ENCODE results near the gene CDH4.

Gene CDH4

DNA sequence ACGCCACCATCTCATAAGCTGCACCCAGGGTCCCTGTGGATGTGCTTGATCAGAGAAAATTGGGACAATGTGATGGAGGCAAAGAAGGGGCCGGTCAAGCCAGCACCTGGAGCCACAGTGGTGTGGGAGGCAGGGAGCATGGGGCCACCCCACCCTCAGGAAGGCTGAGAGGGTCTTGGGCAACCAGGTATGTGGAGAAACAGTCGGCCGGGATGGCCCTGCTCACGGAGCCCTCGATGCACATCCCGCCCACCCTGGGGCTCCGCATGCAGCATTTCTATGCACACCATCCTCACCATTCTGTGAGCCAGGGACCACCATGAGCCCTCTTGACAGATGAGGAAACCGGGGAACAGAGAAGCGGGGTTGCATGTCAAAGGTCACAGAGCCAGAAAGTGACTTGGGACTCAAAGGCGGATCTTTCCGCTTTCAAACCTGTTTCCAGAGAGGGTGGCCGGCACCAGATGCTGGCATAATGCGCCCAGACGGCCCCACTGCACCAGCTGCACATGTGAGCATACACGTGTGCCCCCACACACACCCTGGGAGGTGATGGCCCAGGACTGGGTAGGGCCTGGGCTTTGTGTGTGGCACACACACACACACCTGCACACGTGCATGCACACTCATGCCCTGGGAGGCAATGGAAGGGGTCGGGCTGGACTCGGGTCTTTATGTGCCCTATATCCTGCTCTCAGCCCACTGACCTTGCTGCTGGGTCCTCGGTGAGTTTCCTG is 415.2 kb downstream of the CDH4 start:
- Mint-ChIP-seq H3K4me1 (no peaks in the 10 kb centered on the region), H3K27me3 (no peaks in the 10 kb centered on the region), H3K9me3 (no peaks in the 10 kb centered on the region), H3K4me3 (no peak overlapping the region), H3K27ac (ENCODE audit: low read depth) (no peak overlapping the region), H3K36me3 (ENCODE audit: insufficient read depth) (no peaks in the 10 kb centered on the region)
- ATAC-seq (replicated peaks; ENCODE audit: extremely low read depth, poor library complexity, severe bottlenecking) (no peak), DNase-seq (ENCODE audit: low spot score in 2 of 2) (no peak)

DNA sequence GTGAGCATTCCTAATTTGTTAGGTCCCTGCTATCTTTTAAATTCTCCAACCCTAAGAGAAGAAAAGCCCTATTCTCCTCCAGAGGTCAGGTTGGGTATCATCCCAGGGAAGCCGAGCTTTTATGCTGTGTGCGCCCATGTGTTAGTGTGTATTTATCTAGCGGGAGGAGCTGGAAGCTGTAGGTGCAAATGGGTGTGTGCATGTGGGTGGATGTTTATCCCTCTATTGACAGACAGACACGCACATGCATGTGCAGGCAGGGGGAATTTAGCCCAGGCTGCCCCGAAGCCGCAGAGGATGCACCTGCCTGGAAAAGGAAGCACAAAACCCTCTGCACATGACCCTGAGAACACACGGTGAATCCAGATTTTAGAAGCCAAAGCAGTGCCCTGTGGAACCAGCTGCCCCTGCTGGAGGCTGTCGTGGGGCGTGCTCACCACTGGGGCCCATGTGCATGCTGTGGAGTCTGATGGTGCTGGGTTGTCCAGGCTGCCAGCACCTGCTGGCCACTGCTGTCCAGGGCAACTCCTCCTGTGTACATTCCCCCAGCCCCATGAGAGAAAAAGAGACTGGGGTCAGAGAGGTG is 416.1 kb downstream of the CDH4 start:
- H3K27ac Mint-ChIP-seq (ENCODE audit: low read depth): no peak overlapping the region
- no peak overlapping the region for H3K4me3 Mint-ChIP-seq
- H3K27me3 Mint-ChIP-seq: no peaks in the 10 kb centered on the region
- no peaks in the 10 kb centered on the region for H3K4me1 Mint-ChIP-seq
- no peak for DNase-seq (ENCODE audit: low spot score in 2 of 2)
- no peak for ATAC-seq (replicated peaks; ENCODE audit: extremely low read depth, poor library complexity, severe bottlenecking)
- H3K9me3 Mint-ChIP-seq: no peaks in the 10 kb centered on the region
- no peaks in the 10 kb centered on the region for H3K36me3 Mint-ChIP-seq (ENCODE audit: insufficient read depth)

DNA sequence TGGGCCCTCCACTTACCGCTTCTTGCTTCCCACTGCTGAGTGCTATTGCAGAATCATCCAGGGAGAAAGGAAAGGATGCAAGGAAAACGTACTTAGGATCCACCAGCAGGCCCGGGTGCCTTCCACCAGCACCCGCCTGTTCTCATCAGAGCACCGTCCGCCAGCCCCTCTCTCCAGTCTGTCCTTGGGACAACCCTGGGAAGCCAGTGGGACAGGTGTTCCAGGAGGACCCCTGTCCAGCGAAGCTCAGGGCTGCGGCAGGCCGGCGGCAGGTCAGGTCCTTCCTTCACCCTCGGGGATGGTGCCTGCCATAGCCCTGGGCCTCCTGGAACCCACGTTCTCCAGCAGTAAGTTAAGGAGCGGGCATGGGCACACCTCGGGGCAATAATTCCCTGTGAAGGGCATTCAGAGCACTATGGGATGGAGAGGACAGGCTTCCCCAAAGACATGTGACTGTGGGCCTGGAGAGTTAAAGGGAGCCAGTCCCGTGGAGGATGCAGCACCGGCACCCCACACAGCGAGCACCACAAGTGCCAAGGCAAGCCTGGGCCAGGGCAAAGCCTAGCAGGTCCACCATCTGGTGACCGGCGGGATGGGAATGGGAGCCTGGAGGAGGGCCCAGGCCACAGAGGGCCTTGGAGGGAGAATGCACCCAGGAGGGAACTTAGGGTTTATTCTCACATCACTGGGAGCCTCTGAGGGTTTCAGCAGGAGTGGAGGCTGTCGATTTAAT is 416.9 kb downstream of the CDH4 start:
- no peak for DNase-seq (ENCODE audit: low spot score in 2 of 2)
- ATAC-seq (replicated peaks; ENCODE audit: extremely low read depth, poor library complexity, severe bottlenecking): no peak
- no peaks in the 10 kb centered on the region for H3K27me3 Mint-ChIP-seq
- H3K9me3 Mint-ChIP-seq: no peaks in the 10 kb centered on the region
- H3K4me3 Mint-ChIP-seq: no peak overlapping the region
- H3K4me1 Mint-ChIP-seq: no peaks in the 10 kb centered on the region
- no peak overlapping the region for H3K27ac Mint-ChIP-seq (ENCODE audit: low read depth)
- no peaks in the 10 kb centered on the region for H3K36me3 Mint-ChIP-seq (ENCODE audit: insufficient read depth)

DNA sequence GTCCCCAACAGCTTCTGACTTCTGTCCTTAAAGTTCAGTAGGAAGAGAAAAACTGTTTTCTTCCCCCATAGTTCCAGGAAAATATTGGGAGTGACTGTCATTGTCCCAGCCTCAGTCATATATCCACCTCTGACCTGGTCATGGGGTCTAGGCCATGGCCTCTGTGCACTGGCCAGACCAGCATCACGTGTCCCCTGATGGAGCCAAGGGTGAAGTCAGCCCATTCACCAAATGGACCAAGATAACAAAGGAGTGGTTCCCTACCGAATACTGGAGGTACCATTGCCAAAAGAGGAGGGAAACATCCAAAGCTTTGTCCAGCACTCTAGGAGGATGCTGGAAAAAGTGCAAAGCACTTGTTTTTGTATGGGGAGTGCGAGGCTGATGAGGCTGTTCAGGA is 418.2 kb downstream of the CDH4 start:
- Mint-ChIP-seq H3K9me3 (no peaks in the 10 kb centered on the region), H3K27ac (ENCODE audit: low read depth) (no peak overlapping the region), H3K36me3 (ENCODE audit: insufficient read depth) (no peaks in the 10 kb centered on the region), H3K4me1 (no peaks in the 10 kb centered on the region), H3K4me3 (no peak overlapping the region), H3K27me3 (no peaks in the 10 kb centered on the region)
- DNase-seq (ENCODE audit: low spot score in 2 of 2): no peak
- ATAC-seq (replicated peaks; ENCODE audit: extremely low read depth, poor library complexity, severe bottlenecking): no peak

DNA sequence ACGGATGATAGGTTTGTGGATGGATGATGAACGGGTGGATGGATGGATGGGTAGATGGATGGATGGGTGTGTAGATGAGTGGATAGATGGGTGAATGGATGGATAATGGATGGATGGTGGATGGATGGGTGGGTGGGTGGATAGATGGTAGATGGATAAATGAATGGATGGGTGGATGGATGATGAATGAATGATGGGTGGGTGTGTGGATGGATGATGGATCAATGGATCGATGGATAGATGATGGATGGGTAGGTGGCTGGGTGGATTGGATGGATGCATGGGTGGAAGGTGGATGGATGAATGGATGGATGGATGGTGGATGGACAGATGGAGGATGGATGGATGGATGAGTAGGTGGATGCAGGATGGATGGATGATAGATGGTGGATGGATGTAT is 419.5 kb downstream of the CDH4 start:
- Mint-ChIP-seq H3K36me3 (ENCODE audit: insufficient read depth) (no peaks in the 10 kb centered on the region), H3K27me3 (no peaks in the 10 kb centered on the region), H3K9me3 (no peaks in the 10 kb centered on the region), H3K4me3 (no peak overlapping the region), H3K27ac (ENCODE audit: low read depth) (no peak overlapping the region), H3K4me1 (no peaks in the 10 kb centered on the region)
- DNase-seq (ENCODE audit: low spot score in 2 of 2) (no peak), ATAC-seq (replicated peaks; ENCODE audit: extremely low read depth, poor library complexity, severe bottlenecking) (no peak)

DNA sequence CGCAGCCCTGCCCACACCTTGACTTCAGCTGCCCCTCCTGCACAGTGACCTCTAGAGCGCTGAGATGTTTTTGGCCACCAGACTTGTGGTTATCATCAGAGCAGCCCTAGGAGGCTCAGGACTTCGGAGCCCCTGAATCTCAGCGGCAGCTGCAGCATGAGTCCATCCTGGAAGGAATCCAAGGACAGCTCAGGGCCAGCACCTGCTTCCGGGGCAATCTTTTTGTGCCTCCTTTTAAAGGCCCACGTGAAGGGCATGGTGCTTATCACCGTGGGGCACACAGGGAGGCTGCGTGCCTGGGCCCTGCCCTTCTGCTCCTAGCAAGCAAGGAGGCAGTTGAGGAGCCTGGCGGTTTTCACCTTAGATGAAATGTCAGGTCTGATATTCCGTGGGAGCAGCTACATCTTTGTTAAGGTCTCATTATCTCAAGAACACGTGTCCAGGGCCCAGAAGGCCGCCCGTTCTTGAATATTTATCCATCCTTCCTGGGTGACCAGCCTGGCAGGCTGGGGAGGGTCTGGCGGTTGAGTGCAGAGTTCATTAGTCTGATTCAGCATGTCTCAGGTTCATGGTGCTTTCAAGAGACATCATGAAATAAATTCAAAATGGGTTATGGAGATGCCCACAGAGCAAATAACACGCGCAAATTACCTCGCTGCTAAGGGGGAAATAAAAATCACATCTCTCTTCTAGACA is 421.2 kb downstream of the CDH4 start:
- H3K9me3 Mint-ChIP-seq: no peaks in the 10 kb centered on the region
- ATAC-seq (replicated peaks; ENCODE audit: extremely low read depth, poor library complexity, severe bottlenecking): no peak
- DNase-seq (ENCODE audit: low spot score in 2 of 2): no peak
- no peaks in the 10 kb centered on the region for H3K36me3 Mint-ChIP-seq (ENCODE audit: insufficient read depth)
- no peak overlapping the region for H3K4me3 Mint-ChIP-seq
- no peak overlapping the region for H3K27ac Mint-ChIP-seq (ENCODE audit: low read depth)
- H3K27me3 Mint-ChIP-seq: no peaks in the 10 kb centered on the region
- no peaks in the 10 kb centered on the region for H3K4me1 Mint-ChIP-seq

DNA sequence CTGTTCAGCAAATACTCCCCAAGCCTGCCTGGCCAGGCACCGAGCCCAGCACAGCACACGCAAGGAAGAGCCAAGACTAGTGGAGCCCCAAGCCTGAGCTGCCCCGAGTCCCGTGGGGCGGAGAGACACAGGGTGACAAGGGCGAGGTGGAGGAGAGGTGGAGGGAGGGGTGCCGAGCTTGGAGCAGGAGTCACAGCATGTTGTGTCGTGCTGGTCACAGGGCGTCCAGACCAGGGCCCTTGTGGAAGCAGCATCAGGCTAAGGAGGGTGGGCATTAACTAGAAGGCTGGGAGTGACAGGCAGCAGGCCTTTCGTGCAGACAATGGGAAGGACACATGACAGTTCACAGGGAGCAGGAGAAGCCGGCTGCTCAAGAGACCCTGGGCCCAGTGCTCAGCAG is 422.1 kb downstream of the CDH4 start:
- no peak for DNase-seq (ENCODE audit: low spot score in 2 of 2)
- H3K4me1 Mint-ChIP-seq: no peaks in the 10 kb centered on the region
- ATAC-seq (replicated peaks; ENCODE audit: extremely low read depth, poor library complexity, severe bottlenecking): no peak
- H3K27me3 Mint-ChIP-seq: no peaks in the 10 kb centered on the region
- no peaks in the 10 kb centered on the region for H3K36me3 Mint-ChIP-seq (ENCODE audit: insufficient read depth)
- no peak overlapping the region for H3K27ac Mint-ChIP-seq (ENCODE audit: low read depth)
- H3K9me3 Mint-ChIP-seq: no peaks in the 10 kb centered on the region
- H3K4me3 Mint-ChIP-seq: no peak overlapping the region

DNA sequence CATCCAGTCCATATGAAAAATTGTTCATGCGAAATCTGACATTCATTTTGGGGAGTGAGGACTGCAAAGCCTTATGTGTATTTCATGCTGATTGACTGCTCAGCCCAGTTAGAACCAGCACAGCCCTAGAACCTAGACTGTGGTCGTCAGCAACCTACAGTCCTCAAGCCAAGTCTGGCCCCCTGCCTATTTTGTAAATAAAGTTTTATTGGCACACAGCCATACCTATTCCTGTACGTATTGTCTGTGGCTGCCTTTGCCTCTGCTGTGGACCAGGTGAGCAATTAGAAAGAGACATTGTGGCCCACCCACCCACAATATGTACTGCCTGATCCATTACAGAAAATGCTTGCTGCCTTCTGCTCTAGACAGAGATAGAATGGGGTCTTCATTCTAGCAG is 422.6 kb downstream of the CDH4 start:
- DNase-seq (ENCODE audit: low spot score in 2 of 2) (no peak), ATAC-seq (replicated peaks; ENCODE audit: extremely low read depth, poor library complexity, severe bottlenecking) (no peak)
- Mint-ChIP-seq H3K27ac (ENCODE audit: low read depth) (no peak overlapping the region), H3K4me3 (no peak overlapping the region), H3K9me3 (no peaks in the 10 kb centered on the region), H3K27me3 (no peaks in the 10 kb centered on the region), H3K4me1 (no peaks in the 10 kb centered on the region), H3K36me3 (ENCODE audit: insufficient read depth) (no peaks in the 10 kb centered on the region)

DNA sequence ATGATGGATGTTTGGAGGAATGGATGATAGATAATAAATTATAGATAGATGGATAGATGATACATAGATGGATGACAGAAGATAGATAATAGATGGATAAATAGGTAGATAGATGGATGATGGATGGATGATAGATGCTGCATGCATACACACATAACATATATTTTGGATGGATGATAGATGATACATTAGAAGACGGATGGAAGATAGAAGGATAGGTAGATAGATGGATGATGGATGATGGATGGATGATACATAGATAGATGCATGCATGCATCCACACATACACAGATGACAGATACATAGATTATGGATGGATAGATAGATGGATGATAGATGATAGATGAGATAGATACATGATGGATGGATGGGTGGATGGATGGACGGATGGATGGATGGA is 425.9 kb downstream of the CDH4 start:
- Mint-ChIP-seq H3K27ac (ENCODE audit: low read depth) (no peak overlapping the region), H3K27me3 (no peaks in the 10 kb centered on the region), H3K4me1 (no peaks in the 10 kb centered on the region), H3K9me3 (no peaks in the 10 kb centered on the region), H3K4me3 (no peak overlapping the region), H3K36me3 (ENCODE audit: insufficient read depth) (peaks cover 1% of the 10 kb centered on the region)
- DNase-seq (ENCODE audit: low spot score in 2 of 2): no peak
- ATAC-seq (replicated peaks; ENCODE audit: extremely low read depth, poor library complexity, severe bottlenecking): no peak

DNA sequence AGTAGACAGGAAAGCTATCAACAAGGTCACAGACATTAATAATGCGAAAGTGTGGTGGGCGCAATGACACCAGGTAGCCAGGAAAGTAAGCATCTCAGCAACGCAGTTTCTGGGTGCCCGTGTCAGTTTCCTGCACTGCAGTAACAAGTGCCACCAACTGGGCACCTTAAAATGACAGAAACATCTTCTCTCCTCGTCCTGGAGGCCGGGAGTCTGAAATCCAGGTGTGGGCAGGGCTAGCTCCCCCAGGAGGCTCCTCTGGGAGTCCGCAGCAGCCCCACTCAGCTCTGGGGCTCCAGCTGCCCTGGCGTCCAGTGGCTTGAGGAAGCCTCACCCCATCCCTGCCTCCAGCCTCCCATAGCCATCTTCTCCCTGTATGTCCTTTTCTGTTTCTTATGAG is 426.4 kb downstream of the CDH4 start:
- H3K4me3 Mint-ChIP-seq: no peak overlapping the region
- ATAC-seq (replicated peaks; ENCODE audit: extremely low read depth, poor library complexity, severe bottlenecking) (no peak), DNase-seq (ENCODE audit: low spot score in 2 of 2) (no peak)
- no peak overlapping the region for H3K27ac Mint-ChIP-seq (ENCODE audit: low read depth)
- no peaks in the 10 kb centered on the region for H3K4me1 Mint-ChIP-seq
- peaks cover 1% of the 10 kb centered on the region for H3K36me3 Mint-ChIP-seq (ENCODE audit: insufficient read depth)
- no peaks in the 10 kb centered on the region for H3K9me3 Mint-ChIP-seq
- H3K27me3 Mint-ChIP-seq: no peaks in the 10 kb centered on the region

DNA sequence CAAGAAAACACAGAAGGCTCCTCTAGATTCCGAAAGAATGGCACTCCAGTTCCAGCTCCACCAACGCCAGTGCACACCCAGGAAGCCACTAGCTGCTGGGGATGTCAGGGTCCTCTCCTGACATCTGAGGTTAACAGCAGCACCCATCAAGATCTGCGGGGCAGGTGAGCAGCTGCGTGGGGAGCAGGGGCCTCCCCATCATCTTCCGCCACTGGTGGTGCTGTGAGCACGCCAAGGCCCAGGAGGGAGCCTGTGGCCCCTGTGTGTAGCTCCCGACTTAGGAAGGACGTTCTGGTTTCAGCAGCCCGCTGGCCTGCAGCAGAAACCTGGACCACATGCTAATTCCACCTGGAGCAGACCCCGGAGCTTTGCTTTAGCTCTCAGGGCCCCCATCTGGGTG is 427.4 kb downstream of the CDH4 start:
- Mint-ChIP-seq H3K9me3 (no peaks in the 10 kb centered on the region), H3K4me3 (no peak overlapping the region), H3K4me1 (no peaks in the 10 kb centered on the region), H3K36me3 (ENCODE audit: insufficient read depth) (peaks cover 1% of the 10 kb centered on the region), H3K27me3 (no peaks in the 10 kb centered on the region), H3K27ac (ENCODE audit: low read depth) (no peak overlapping the region)
- DNase-seq (ENCODE audit: low spot score in 2 of 2) (no peak), ATAC-seq (replicated peaks; ENCODE audit: extremely low read depth, poor library complexity, severe bottlenecking) (no peak)

DNA sequence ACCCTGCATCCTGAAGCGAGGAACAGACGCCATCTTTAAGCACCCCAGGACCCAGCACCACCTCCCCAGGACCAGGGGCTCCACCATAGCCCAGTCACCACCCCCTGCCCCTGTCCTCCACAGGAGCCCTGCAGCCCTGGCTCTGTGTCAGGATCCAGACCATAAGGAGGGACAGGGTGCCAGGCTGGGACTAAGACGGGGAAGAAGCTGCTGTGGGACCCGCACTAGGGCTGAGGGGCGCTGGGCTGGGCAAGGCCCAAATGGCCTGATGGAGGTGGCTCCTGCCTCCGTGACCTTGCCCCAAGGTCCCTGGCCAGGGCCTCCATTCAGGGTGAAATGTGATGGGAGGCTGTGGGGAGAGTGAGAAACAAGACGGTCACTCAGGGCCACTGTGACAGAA is 428.0 kb downstream of the CDH4 start:
- ATAC-seq (replicated peaks; ENCODE audit: extremely low read depth, poor library complexity, severe bottlenecking): no peak

More for the DNA sequence above, 428.0 kb downstream of the CDH4 start:
- Mint-ChIP-seq H3K4me1 (no peaks in the 10 kb centered on the region), H3K4me3 (no peak overlapping the region), H3K36me3 (ENCODE audit: insufficient read depth) (peaks cover 1% of the 10 kb centered on the region), H3K27ac (ENCODE audit: low read depth) (no peak overlapping the region), H3K27me3 (no peaks in the 10 kb centered on the region), H3K9me3 (no peaks in the 10 kb centered on the region)
- no peak for DNase-seq (ENCODE audit: low spot score in 2 of 2)

Measured in central memory CD8-positive, alpha-beta T cell (primary cell).